Activated T-cell treated with anti-CD3 and anti-CD28 coated beads, Interleukin-2, amount 50 U/mL, for 24 hours (primary cell): ENCODE measurements around the gene MYPN.
"Not testable (repeated sequence)": the region's sequence is repeated elsewhere in the genome, so short reads cannot be mapped to it uniquely, and the experiment has no call there.

Experiments used
- DNase-seq: peaks from one replicate; pipeline ENCODE4 v3.0.0-alpha.2; 2020
- H3K27ac Mint-ChIP-seq: 2 replicates; pipeline ENCODE4 v1.8.0; 2020; ENCODE audit warnings: mild to moderate bottlenecking, mixed read lengths
- H3K27me3 Mint-ChIP-seq: 2 replicates; pipeline ENCODE4 v1.8.0; 2020; ENCODE audit warnings: mixed read lengths
- H3K36me3 Mint-ChIP-seq: 2 replicates; pipeline ENCODE4 v1.8.0; 2020; ENCODE audit warnings: low read depth, mixed read lengths
- H3K4me1 Mint-ChIP-seq: 2 replicates; pipeline ENCODE4 v1.8.0; 2020; ENCODE audit warnings: low read depth, mixed read lengths
- H3K4me3 Mint-ChIP-seq: 2 replicates; pipeline ENCODE4 v1.8.0; 2020; ENCODE audit warnings: mild to moderate bottlenecking, moderate library complexity, mixed read lengths
- H3K9me3 Mint-ChIP-seq: 2 replicates; pipeline ENCODE4 v1.8.0; 2020; ENCODE audit warnings: mixed read lengths

The MYPN gene

GRCh38 chr10:68135922-68136792 lies 26.9 kb downstream of the MYPN start:
- H3K27ac Mint-ChIP-seq, result no peak overlapping the region
- no peak overlapping the region for H3K4me3 Mint-ChIP-seq
- H3K27me3 Mint-ChIP-seq, result peaks cover 10% of the 10 kb centered on the region
- no peaks in the 10 kb centered on the region for H3K4me1 Mint-ChIP-seq
- H3K36me3 Mint-ChIP-seq, result no peaks in the 10 kb centered on the region
- H3K9me3 Mint-ChIP-seq, result no peaks in the 10 kb centered on the region
- DNase-seq, result no peak

- H3K27me3 Mint-ChIP-seq, result peaks cover 16% of the 10 kb centered on the region
- no peak for DNase-seq
- H3K27ac Mint-ChIP-seq, result no peak overlapping the region
- no peaks in the 10 kb centered on the region for H3K9me3 Mint-ChIP-seq
- no peaks in the 10 kb centered on the region for H3K36me3 Mint-ChIP-seq
- H3K4me1 Mint-ChIP-seq, result no peaks in the 10 kb centered on the region
- H3K4me3 Mint-ChIP-seq, result no peak overlapping the region
Measured at GRCh38 chr10:68137171-68137570, 27.9 kb downstream of the MYPN start.

DNA sequence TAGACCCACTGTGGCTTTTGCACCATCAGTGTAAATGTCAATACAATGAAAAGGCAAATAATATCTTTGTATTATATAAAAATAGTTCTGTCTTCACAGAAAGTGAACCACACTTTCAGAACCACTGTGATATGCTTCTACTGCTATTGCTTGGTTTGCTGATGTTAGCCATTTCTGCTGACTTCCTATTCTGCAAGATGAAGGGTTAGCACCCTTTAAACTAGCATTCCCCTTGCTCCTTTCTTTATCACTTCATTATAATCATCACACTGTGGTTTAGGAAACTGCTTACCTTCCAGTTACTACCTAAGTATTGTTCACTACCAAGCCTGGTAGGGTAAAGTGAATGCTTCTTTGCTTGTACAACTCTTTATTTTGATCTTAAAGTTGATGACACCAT lies 29.2 kb downstream of the MYPN start:
- no peaks in the 10 kb centered on the region for H3K36me3 Mint-ChIP-seq
- no peak overlapping the region for H3K27ac Mint-ChIP-seq
- no peak overlapping the region for H3K4me3 Mint-ChIP-seq
- no peak for DNase-seq
- H3K27me3 Mint-ChIP-seq, result peaks cover 16% of the 10 kb centered on the region
- no peaks in the 10 kb centered on the region for H3K9me3 Mint-ChIP-seq
- H3K4me1 Mint-ChIP-seq, result no peaks in the 10 kb centered on the region

GRCh38 chr10:68139448-68140272 lies 30.4 kb downstream of the MYPN start:
- H3K27me3 Mint-ChIP-seq, result peaks cover 16% of the 10 kb centered on the region
- no peak overlapping the region for H3K27ac Mint-ChIP-seq
- H3K4me1 Mint-ChIP-seq, result no peaks in the 10 kb centered on the region
- no peaks in the 10 kb centered on the region for H3K36me3 Mint-ChIP-seq
- no peak overlapping the region for H3K4me3 Mint-ChIP-seq
- no peak for DNase-seq
- no peaks in the 10 kb centered on the region for H3K9me3 Mint-ChIP-seq

DNA sequence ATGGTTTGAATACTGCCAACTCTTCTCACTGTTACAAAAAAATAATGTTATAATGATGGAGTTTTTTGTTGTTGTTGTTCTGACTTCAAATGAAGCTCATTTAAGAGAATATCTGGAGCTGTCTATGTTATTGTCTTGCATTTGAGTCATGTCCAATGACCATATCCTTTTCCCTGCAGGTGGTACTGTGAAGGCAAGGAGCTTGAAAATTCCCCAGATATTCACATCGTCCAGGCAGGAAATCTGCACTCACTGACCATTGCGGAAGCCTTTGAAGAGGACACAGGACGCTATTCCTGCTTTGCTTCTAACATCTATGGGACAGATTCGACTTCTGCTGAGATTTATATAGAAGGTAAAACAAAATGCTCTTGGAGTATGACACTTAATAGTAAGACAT lies 33.5 kb downstream of the MYPN start:
- no peaks in the 10 kb centered on the region for H3K36me3 Mint-ChIP-seq
- H3K4me3 Mint-ChIP-seq, result no peak overlapping the region
- H3K9me3 Mint-ChIP-seq, result no peaks in the 10 kb centered on the region
- no peak overlapping the region for H3K27ac Mint-ChIP-seq
- peaks cover 21% of the 10 kb centered on the region for H3K27me3 Mint-ChIP-seq
- peaks cover 2% of the 10 kb centered on the region for H3K4me1 Mint-ChIP-seq
- no peak for DNase-seq

GRCh38 chr10:68144709-68145108 lies 35.4 kb downstream of the MYPN start:
- no peak overlapping the region for H3K4me3 Mint-ChIP-seq
- H3K9me3 Mint-ChIP-seq, result no peaks in the 10 kb centered on the region
- DNase-seq, result no peak
- H3K4me1 Mint-ChIP-seq, result peaks cover 2% of the 10 kb centered on the region
- H3K27ac Mint-ChIP-seq, result no peak overlapping the region
- no peaks in the 10 kb centered on the region for H3K36me3 Mint-ChIP-seq
- H3K27me3 Mint-ChIP-seq, result peaks cover 20% of the 10 kb centered on the region

- no peak for DNase-seq
- Mint-ChIP-seq H3K27ac (no peak overlapping the region), H3K9me3 (no peaks in the 10 kb centered on the region), H3K36me3 (no peaks in the 10 kb centered on the region), H3K4me1 (peaks cover 2% of the 10 kb centered on the region), H3K4me3 (no peak overlapping the region), H3K27me3 (peaks cover 10% of the 10 kb centered on the region)
Measured at GRCh38 chr10:68145705-68146104, 36.4 kb downstream of the MYPN start.

- Mint-ChIP-seq H3K4me1 (peaks cover 2% of the 10 kb centered on the region), H3K4me3 (no peak overlapping the region), H3K27me3 (peaks cover 10% of the 10 kb centered on the region), H3K36me3 (no peaks in the 10 kb centered on the region), H3K27ac (no peak overlapping the region), H3K9me3 (no peaks in the 10 kb centered on the region)
- no peak for DNase-seq
Measured at GRCh38 chr10:68146133-68146532, 36.8 kb downstream of the MYPN start.

- H3K9me3 Mint-ChIP-seq, result no peaks in the 10 kb centered on the region
- no peak for DNase-seq
- peaks cover 2% of the 10 kb centered on the region for H3K27me3 Mint-ChIP-seq
- no peak overlapping the region for H3K4me3 Mint-ChIP-seq
- no peaks in the 10 kb centered on the region for H3K4me1 Mint-ChIP-seq
- H3K36me3 Mint-ChIP-seq, result no peaks in the 10 kb centered on the region
- no peak overlapping the region for H3K27ac Mint-ChIP-seq
Measured at GRCh38 chr10:68151453-68151852, 42.2 kb downstream of the MYPN start.

GRCh38 chr10:68153473-68154210 lies 44.4 kb downstream of the MYPN start:
- Mint-ChIP-seq H3K36me3 (no peaks in the 10 kb centered on the region), H3K27me3 (peaks cover 2% of the 10 kb centered on the region), H3K4me3 (no peak overlapping the region), H3K9me3 (no peaks in the 10 kb centered on the region), H3K4me1 (no peaks in the 10 kb centered on the region), H3K27ac (no peak overlapping the region)
- no peak for DNase-seq

DNA sequence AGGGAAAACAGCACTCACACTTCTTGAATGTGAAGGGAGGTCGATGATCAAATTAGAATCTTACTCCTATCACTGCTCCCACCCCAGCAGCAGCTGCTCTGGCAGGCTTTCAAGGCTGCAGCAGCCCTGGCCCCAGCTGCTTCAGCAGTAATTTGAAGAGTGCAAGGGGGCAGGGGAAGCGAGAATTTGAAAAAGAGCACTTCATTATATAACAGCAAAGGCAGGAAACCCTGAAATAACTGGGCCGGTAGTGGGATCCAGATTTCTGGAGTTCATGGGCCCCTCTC lies 44.9 kb downstream of the MYPN start:
- no peak overlapping the region for H3K4me3 Mint-ChIP-seq
- no peaks in the 10 kb centered on the region for H3K9me3 Mint-ChIP-seq
- no peaks in the 10 kb centered on the region for H3K36me3 Mint-ChIP-seq
- DNase-seq, result no peak
- H3K4me1 Mint-ChIP-seq, result no peaks in the 10 kb centered on the region
- peaks cover 2% of the 10 kb centered on the region for H3K27me3 Mint-ChIP-seq
- H3K27ac Mint-ChIP-seq, result no peak overlapping the region

DNA sequence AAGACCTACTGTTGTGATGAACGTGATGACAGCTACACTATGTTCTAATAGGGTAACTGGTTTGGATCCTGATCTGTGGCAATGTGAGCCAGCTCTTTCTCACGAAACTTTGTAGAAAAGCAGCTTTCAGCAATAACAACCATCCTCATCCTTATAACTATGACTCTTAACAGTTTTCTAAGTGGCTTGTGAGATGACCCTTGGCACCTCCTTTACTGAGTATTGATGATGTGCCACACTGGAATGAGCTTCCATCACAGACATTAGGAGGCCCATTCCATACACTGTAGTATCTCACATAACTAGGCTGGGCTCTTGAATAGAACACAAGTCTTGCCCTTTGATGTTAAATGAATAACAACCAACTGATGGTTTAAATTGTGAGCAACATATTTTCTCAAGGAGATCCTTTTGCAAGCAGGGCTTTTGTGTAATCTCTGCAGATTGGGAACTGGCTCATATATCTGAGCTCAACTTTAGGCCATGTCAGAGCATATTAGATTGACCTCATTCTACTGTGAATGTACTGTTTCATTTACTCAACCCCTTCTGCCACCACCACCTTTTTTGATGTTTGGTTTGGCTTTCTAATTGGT lies 46.4 kb downstream of the MYPN start:
- Mint-ChIP-seq H3K27me3 (peaks cover 2% of the 10 kb centered on the region), H3K27ac (no peak overlapping the region), H3K36me3 (no peaks in the 10 kb centered on the region), H3K4me3 (no peak overlapping the region), H3K4me1 (no peaks in the 10 kb centered on the region), H3K9me3 (no peaks in the 10 kb centered on the region)
- no peak for DNase-seq

DNA sequence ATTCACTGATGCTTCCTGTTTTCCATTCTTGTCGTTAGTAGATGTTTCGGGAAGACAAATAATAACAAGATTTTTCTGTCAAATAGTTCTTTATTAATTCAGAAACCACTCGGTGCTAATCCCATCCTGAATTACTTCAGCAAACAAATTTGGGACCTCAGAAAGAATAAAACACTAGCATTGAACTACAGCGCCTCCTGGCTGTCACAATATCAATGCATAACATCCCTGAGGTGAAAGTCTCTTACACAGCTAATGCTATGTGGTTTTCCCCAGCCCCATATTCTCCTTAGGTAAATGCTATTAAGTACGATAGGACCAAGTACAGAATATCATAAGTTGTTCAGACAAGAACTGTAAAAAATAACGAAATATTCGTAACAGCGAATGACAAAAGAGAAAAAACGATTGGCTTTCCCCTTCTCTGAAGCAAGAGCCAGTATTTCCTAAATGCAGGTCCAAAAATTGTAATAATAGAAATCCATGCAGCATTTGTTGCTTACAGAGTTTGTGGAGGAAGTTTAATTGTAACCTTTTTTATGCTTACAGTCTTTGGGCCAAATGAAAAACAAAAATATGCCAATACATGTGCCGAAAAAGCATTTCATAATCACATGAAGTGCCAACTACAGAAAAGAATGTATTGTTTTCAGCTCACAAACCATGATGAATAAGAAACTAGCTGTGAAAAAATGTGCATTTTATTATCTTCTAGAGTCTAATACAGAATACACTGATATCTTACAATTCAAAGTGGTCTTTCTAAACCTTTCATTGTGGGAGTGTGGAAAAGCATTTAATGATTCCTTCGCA lies 47.3 kb downstream of the MYPN start:
- no peak for DNase-seq
- Mint-ChIP-seq H3K4me3 (no peak overlapping the region), H3K27me3 (peaks cover 2% of the 10 kb centered on the region), H3K9me3 (no peaks in the 10 kb centered on the region), H3K36me3 (no peaks in the 10 kb centered on the region), H3K4me1 (no peaks in the 10 kb centered on the region), H3K27ac (no peak overlapping the region)

DNA sequence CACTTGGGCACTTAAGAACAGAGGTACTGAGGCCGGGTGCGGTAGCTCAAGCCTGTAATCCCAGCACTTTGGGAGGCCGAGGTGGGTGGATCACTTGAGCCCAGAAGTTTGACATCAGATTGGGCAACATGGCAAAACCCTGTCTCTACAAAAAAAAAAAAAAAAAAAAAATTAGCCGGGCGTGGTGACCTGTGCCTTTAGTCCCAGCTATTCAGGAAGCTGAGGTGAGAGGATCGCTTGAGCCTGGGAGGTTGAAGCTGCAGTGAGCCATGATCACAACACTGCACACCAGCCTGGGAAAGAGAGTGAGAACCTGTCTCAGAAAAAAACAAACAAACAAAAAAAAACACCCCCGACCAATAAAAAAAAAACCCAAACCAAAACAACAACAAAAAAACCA lies 48.2 kb downstream of the MYPN start:
- not testable (repeated sequence) for H3K36me3 Mint-ChIP-seq, H3K4me1 Mint-ChIP-seq, H3K27me3 Mint-ChIP-seq, H3K4me3 Mint-ChIP-seq, H3K9me3 Mint-ChIP-seq, DNase-seq, H3K27ac Mint-ChIP-seq
